Measurements from ENCODE around the gene ASPN.

The ASPN gene

DNA sequence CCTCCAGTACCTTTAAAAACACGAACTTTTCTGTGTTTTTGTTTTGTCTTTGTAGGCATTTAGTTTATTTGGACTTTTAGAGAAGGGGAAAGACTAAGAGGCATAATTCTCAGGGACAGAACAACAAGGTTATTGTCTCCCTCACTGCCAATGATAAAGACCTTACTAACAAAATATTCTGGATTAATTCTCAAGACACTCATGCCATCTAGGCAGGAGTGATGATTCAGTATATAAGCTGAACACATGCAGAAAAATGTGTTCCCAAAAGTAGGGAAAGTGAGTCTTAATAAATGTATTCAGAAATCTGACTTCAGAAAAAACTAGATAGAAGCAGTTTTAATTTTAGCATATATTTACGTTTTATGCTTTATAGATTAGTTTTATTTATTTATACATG lies 17.4 kb upstream of the ASPN start:
- H3K27ac ChIP-seq (ENCODE audit: extremely low read depth, low read depth, low read length) = no peak overlapping the region
- no peaks in the 10 kb centered on the region for H3K9me3 ChIP-seq (ENCODE audit: control insufficient read depth, insufficient read depth, low read depth, low read length)
- no peaks in the 10 kb centered on the region for H3K4me1 ChIP-seq (ENCODE audit: control insufficient read depth, insufficient read depth, low read length)
- ChIA-PET CTCF (no interaction called here), POLR2A (no interaction called here)
- H3K36me3 ChIP-seq (ENCODE audit: control insufficient read depth in 2 of 2, insufficient read depth in 1 of 2, low read length in 2 of 2) = no peaks in the 10 kb centered on the region
- no peak for TF ChIP-seq ZNF560 (tag by site-specific recombination; IDR thresholded peaks at IDR 0.05; ENCODE audit: borderline replicate concordance)
- no peak for TF ChIP-seq ZBTB7A (tag by site-specific recombination; IDR thresholded peaks at IDR 0.05; ENCODE audit: low read depth)
- no peak for TF ChIP-seq ZNF10 (tag by site-specific recombination; IDR thresholded peaks at IDR 0.05)
- TF ChIP-seq YY2 (tag by site-specific recombination; IDR thresholded peaks at IDR 0.05) = no peak
- TF ChIP-seq OVOL3 (tag by site-specific recombination; IDR thresholded peaks at IDR 0.05) = no peak
- TF ChIP-seq, protein P1, sequence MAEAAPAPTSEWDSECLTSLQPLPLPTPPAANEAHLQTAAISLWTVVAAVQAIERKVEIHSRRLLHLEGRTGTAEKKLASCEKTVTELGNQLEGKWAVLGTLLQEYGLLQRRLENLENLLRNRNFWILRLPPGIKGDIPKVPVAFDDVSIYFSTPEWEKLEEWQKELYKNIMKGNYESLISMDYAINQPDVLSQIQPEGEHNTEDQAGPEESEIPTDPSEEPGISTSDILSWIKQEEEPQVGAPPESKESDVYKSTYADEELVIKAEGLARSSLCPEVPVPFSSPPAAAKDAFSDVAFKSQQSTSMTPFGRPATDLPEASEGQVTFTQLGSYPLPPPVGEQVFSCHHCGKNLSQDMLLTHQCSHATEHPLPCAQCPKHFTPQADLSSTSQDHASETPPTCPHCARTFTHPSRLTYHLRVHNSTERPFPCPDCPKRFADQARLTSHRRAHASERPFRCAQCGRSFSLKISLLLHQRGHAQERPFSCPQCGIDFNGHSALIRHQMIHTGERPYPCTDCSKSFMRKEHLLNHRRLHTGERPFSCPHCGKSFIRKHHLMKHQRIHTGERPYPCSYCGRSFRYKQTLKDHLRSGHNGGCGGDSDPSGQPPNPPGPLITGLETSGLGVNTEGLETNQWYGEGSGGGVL (tag by site-specific recombination; IDR thresholded peaks at IDR 0.05) = no peak
- TF ChIP-seq ZEB2 (tag by site-specific recombination; IDR thresholded peaks at IDR 0.05) = no peak
- TF ChIP-seq ZFP69B (tag by site-specific recombination; IDR thresholded peaks at IDR 0.05) = no peak
- TF ChIP-seq ZNF184 (tag by site-specific recombination; IDR thresholded peaks at IDR 0.05) = no peak
- TF ChIP-seq ZNF792 (tag by site-specific recombination; IDR thresholded peaks at IDR 0.05) = no peak
- TF ChIP-seq, protein P2, sequence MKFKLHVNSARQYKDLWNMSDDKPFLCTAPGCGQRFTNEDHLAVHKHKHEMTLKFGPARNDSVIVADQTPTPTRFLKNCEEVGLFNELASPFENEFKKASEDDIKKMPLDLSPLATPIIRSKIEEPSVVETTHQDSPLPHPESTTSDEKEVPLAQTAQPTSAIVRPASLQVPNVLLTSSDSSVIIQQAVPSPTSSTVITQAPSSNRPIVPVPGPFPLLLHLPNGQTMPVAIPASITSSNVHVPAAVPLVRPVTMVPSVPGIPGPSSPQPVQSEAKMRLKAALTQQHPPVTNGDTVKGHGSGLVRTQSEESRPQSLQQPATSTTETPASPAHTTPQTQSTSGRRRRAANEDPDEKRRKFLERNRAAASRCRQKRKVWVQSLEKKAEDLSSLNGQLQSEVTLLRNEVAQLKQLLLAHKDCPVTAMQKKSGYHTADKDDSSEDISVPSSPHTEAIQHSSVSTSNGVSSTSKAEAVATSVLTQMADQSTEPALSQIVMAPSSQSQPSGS (tag by site-specific recombination; IDR thresholded peaks at IDR 0.05; ENCODE audit: low read depth) = no peak
- TF ChIP-seq, protein P3, sequence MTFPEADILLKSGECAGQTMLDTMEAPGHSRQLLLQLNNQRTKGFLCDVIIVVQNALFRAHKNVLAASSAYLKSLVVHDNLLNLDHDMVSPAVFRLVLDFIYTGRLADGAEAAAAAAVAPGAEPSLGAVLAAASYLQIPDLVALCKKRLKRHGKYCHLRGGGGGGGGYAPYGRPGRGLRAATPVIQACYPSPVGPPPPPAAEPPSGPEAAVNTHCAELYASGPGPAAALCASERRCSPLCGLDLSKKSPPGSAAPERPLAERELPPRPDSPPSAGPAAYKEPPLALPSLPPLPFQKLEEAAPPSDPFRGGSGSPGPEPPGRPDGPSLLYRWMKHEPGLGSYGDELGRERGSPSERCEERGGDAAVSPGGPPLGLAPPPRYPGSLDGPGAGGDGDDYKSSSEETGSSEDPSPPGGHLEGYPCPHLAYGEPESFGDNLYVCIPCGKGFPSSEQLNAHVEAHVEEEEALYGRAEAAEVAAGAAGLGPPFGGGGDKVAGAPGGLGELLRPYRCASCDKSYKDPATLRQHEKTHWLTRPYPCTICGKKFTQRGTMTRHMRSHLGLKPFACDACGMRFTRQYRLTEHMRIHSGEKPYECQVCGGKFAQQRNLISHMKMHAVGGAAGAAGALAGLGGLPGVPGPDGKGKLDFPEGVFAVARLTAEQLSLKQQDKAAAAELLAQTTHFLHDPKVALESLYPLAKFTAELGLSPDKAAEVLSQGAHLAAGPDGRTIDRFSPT (tag by site-specific recombination; IDR thresholded peaks at IDR 0.05) = no peak
- TF ChIP-seq ZNF629 (tag by site-specific recombination; IDR thresholded peaks at IDR 0.05) = no peak
- no peak for TF ChIP-seq MYNN (tag by site-specific recombination; IDR thresholded peaks at IDR 0.05; ENCODE audit: borderline replicate concordance)
- no peak for TF ChIP-seq ZNF174 (tag by site-specific recombination; IDR thresholded peaks at IDR 0.05)
- TF ChIP-seq KLF10 (tag by site-specific recombination; IDR thresholded peaks at IDR 0.05) = no peak
- TF ChIP-seq ZNF302 (tag by site-specific recombination; IDR thresholded peaks at IDR 0.05; ENCODE audit: low read depth) = no peak
- no peak overlapping the region for H3K4me3 ChIP-seq (ENCODE audit: low read depth, low read length)

DNA sequence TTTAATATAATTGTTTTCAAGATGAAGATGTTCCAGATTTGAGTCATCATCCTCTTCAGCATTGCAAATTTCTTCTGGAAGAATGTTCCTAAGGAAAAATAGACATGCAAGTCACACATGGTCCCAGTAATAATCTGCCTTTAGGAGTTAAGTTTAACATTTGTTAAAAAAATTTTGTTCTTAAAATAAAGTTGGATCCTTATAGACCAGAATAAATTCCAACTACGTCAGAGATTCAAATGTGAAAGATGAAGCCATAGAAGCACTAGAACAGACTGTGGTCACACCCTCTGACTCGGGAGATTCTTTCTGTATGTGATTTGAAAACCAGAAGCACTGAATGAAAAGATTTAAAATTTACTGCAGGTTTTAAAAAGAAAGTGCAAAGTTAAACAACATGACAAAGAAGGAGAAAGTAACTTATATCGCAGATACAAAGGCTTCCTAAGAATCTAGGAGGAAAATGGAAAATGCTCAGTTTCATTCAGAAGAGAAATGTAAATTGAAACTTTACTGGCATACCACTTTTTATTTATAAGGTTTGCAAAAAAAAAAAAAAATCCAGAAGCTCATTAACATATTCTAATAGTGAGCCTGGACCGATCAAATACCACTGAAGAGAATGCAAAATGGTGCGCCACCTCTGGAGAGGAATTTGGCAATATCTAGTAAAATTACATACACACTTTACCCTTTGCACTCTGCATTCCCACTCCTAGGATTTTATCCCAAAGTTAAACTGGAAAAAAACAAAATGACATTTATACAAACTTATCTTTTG lies 14.3 kb upstream of the ASPN start:
- ChIA-PET POLR2A (no interaction called here), CTCF (interaction anchor here (1.1 kb wide), 2 partner anchors 11 to 168 kb away, joined by 3 read pairs; no protein-coding TSS in a partner anchor)
- no peak overlapping the region for H3K27ac ChIP-seq (ENCODE audit: extremely low read depth, low read depth, low read length)
- TF ChIP-seq ZNF555 (tag by site-specific recombination; conservative IDR thresholded peaks at IDR 0.05) (no peak), ZNF501 (tag by site-specific recombination; IDR thresholded peaks at IDR 0.05) (no peak), KLF9 (tag by site-specific recombination; IDR thresholded peaks at IDR 0.05; ENCODE audit: low read depth) (no peak), HOXA7 (CRISPR knock-in tag; IDR thresholded peaks at IDR 0.05; ENCODE audit: borderline replicate concordance) (no peak), TRIM28 (IDR thresholded peaks at IDR 0.05; ENCODE audit: borderline replicate concordance, low read length) (no peak), ZFP69B (tag by site-specific recombination; IDR thresholded peaks at IDR 0.05) (no peak), ZNF366 (tag by site-specific recombination; conservative IDR thresholded peaks at IDR 0.05) (no peak), KLF16 (tag by site-specific recombination; IDR thresholded peaks at IDR 0.05) (no peak)
- TF ChIP-seq, protein P4, sequence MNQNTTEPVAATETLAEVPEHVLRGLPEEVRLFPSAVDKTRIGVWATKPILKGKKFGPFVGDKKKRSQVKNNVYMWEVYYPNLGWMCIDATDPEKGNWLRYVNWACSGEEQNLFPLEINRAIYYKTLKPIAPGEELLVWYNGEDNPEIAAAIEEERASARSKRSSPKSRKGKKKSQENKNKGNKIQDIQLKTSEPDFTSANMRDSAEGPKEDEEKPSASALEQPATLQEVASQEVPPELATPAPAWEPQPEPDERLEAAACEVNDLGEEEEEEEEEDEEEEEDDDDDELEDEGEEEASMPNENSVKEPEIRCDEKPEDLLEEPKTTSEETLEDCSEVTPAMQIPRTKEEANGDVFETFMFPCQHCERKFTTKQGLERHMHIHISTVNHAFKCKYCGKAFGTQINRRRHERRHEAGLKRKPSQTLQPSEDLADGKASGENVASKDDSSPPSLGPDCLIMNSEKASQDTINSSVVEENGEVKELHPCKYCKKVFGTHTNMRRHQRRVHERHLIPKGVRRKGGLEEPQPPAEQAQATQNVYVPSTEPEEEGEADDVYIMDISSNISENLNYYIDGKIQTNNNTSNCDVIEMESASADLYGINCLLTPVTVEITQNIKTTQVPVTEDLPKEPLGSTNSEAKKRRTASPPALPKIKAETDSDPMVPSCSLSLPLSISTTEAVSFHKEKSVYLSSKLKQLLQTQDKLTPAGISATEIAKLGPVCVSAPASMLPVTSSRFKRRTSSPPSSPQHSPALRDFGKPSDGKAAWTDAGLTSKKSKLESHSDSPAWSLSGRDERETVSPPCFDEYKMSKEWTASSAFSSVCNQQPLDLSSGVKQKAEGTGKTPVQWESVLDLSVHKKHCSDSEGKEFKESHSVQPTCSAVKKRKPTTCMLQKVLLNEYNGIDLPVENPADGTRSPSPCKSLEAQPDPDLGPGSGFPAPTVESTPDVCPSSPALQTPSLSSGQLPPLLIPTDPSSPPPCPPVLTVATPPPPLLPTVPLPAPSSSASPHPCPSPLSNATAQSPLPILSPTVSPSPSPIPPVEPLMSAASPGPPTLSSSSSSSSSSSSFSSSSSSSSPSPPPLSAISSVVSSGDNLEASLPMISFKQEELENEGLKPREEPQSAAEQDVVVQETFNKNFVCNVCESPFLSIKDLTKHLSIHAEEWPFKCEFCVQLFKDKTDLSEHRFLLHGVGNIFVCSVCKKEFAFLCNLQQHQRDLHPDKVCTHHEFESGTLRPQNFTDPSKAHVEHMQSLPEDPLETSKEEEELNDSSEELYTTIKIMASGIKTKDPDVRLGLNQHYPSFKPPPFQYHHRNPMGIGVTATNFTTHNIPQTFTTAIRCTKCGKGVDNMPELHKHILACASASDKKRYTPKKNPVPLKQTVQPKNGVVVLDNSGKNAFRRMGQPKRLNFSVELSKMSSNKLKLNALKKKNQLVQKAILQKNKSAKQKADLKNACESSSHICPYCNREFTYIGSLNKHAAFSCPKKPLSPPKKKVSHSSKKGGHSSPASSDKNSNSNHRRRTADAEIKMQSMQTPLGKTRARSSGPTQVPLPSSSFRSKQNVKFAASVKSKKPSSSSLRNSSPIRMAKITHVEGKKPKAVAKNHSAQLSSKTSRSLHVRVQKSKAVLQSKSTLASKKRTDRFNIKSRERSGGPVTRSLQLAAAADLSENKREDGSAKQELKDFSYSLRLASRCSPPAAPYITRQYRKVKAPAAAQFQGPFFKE (tag by site-specific recombination; IDR thresholded peaks at IDR 0.05; ENCODE audit: borderline replicate concordance) = no peak

More for the DNA sequence above, 14.3 kb upstream of the ASPN start:
- Histone ChIP-seq H3K4me1 (ENCODE audit: control insufficient read depth, insufficient read depth, low read length) (no peaks in the 10 kb centered on the region), H3K9me3 (ENCODE audit: control insufficient read depth, insufficient read depth, low read depth, low read length) (no peaks in the 10 kb centered on the region), H3K36me3 (ENCODE audit: control insufficient read depth in 2 of 2, insufficient read depth in 1 of 2, low read length in 2 of 2) (no peaks in the 10 kb centered on the region), H3K4me3 (ENCODE audit: low read depth, low read length) (no peak overlapping the region)
